ENCODE data around the gene ZNF518A. TPM values are rescaled to one million over a fixed set of nuclear protein-coding genes. Genes with fewer than 3 reads are reported as not detected.

Gene ZNF518A
- total and polyA plus RNA-seq, 2 donors (not counting 3 experiments of a cell fraction or from before 2014, with no cell fraction given) = 2.9 to 12.1 TPM

DNA sequence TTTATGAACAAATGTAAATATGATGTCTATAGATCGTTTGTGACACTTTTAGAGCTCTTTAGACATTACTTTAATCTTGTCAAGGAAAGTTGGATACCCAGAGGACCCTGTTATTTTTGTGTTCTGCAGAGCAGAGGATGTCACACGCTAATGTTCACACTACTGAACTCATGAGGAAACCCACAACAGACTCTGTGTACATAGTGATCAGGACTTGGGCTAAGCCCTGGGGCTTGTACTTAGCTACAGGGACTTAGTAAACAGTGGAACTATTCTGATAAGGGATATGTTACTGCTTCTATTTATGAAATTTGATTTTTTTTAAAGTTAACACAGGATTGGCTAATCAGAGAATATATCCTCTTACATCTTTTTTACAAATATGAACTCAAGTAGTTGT is 36.1 kb upstream of the ZNF518A start:
- ChIA-PET POLR2A (no interaction called here), CTCF (interaction anchor here (1.2 to 2.0 kb wide), 3 partner anchors 12 to 77 kb away, joined by 3 to 7 read pairs (median 3); no protein-coding TSS in a partner anchor)
- no peak overlapping the region for H3K4me3 ChIP-seq (replicated peaks in 1 of 3; ENCODE audit: insufficient read depth in 1 of 3, low read depth in 1 of 3, low read length in 3 of 3)
- H3K79me2 ChIP-seq (ENCODE audit: control insufficient read depth, insufficient read depth, low read length) = no peaks in the 10 kb centered on the region
- H3K9me3 ChIP-seq (replicated peaks; ENCODE audit: control insufficient read depth, insufficient read depth, low read length) = no peaks in the 10 kb centered on the region
- FAIRE-seq (no peak), DNase-seq (ENCODE audit: low read depth, low spot score) (no peak)
- H3K27me3 ChIP-seq (ENCODE audit: control insufficient read depth in 2 of 2, insufficient read depth in 2 of 2, low read length in 2 of 2) = peaks cover 35 to 40% of the 10 kb centered on the region in 2 experiments
- intact Hi-C loops (cut with micrococcal nuclease) (no loop called here), dilution Hi-C loops (cut with MboI; ENCODE audit: extremely low pct_ligation_motif_present, low sequenced_read_pairs) (no loop called here)
- BruUV-seq (replicated peaks) = no TSS peak
- no peak overlapping the region for H3K4me2 ChIP-seq (ENCODE audit: insufficient read depth, low read length)
- H3K4me1 ChIP-seq (ENCODE audit: control insufficient read depth, extremely low read depth, insufficient read depth, low read length) = peaks cover 4% of the 10 kb centered on the region
- H3K9ac ChIP-seq (replicated peaks; ENCODE audit: extremely low read depth, insufficient read depth, low read length) = no peak overlapping the region
- TF ChIP-seq, protein P1, sequence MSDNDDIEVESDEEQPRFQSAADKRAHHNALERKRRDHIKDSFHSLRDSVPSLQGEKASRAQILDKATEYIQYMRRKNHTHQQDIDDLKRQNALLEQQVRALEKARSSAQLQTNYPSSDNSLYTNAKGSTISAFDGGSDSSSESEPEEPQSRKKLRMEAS (IDR thresholded peaks at IDR 0.05; ENCODE audit: insufficient read depth, insufficient read length) = no peak
- no peak for TF ChIP-seq GATA2 (IDR thresholded peaks at IDR 0.05; ENCODE audit: insufficient read depth, insufficient read length, low read depth, low read length)
- no peaks in the 10 kb centered on the region for H4K20me1 ChIP-seq (replicated peaks; ENCODE audit: control insufficient read depth, extremely low read depth, insufficient read depth, low read length)
- no peaks in the 10 kb centered on the region for H3K9me1 ChIP-seq (replicated peaks; ENCODE audit: control insufficient read depth, extremely low read depth, insufficient read depth, low read length)
- no peaks in the 10 kb centered on the region for H3K36me3 ChIP-seq (ENCODE audit: control insufficient read depth in 2 of 2, extremely low read depth in 1 of 2, insufficient read depth in 2 of 2, low read length in 2 of 2)
- H3K27ac ChIP-seq (ENCODE audit: insufficient read depth, low read depth, low read length) = no peak overlapping the region
- H2AFZ ChIP-seq (ENCODE audit: low read depth, low read length) = no peak overlapping the region

DNA sequence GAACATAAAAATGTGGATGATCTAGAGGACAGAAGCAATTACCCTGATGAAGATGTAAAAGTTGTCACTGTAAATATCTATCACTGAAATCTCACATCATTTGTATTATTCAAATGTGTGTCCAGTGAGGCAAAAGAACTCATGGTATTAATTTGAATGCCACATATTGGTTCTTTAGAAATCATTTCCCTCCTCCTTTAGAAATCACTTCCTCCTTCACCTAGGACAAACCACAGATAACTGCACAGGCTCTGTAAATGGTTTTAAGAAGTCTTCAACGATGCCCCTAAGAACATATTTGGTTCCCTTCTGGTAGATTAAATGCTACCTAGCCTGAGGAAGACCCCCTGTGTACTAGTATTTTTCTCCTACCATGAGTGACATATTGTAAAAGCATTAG is 33.1 kb upstream of the ZNF518A start:
- H3K9me3 ChIP-seq (replicated peaks; ENCODE audit: control insufficient read depth, insufficient read depth, low read length) = no peaks in the 10 kb centered on the region
- ChIA-PET POLR2A (no interaction called here), CTCF (interaction anchor here (1.4 kb wide), 1 partner anchor 80 kb away, joined by 6 read pairs; no protein-coding TSS in a partner anchor)
- no TSS peak for BruUV-seq (replicated peaks)
- FAIRE-seq (no peak), DNase-seq (ENCODE audit: low read depth, low spot score) (no peak)
- no peak overlapping the region for H3K27ac ChIP-seq (ENCODE audit: insufficient read depth, low read depth, low read length)
- no peaks in the 10 kb centered on the region for H3K4me1 ChIP-seq (ENCODE audit: control insufficient read depth, extremely low read depth, insufficient read depth, low read length)
- H3K4me3 ChIP-seq (replicated peaks in 1 of 3; ENCODE audit: insufficient read depth in 1 of 3, low read depth in 1 of 3, low read length in 3 of 3) = no peak overlapping the region
- intact Hi-C loops (cut with micrococcal nuclease) (no loop called here), dilution Hi-C loops (cut with MboI; ENCODE audit: extremely low pct_ligation_motif_present, low sequenced_read_pairs) (no loop called here)
- no peaks in the 10 kb centered on the region for H3K36me3 ChIP-seq (ENCODE audit: control insufficient read depth in 2 of 2, extremely low read depth in 1 of 2, insufficient read depth in 2 of 2, low read length in 2 of 2)
- no peak overlapping the region for H3K9ac ChIP-seq (replicated peaks; ENCODE audit: extremely low read depth, insufficient read depth, low read length)
- no peaks in the 10 kb centered on the region for H3K79me2 ChIP-seq (ENCODE audit: control insufficient read depth, insufficient read depth, low read length)
- H4K20me1 ChIP-seq (replicated peaks; ENCODE audit: control insufficient read depth, extremely low read depth, insufficient read depth, low read length) = no peaks in the 10 kb centered on the region
- no peaks in the 10 kb centered on the region for H3K9me1 ChIP-seq (replicated peaks; ENCODE audit: control insufficient read depth, extremely low read depth, insufficient read depth, low read length)
- no peak overlapping the region for H2AFZ ChIP-seq (ENCODE audit: low read depth, low read length)
- H3K27me3 ChIP-seq (ENCODE audit: control insufficient read depth in 2 of 2, insufficient read depth in 2 of 2, low read length in 2 of 2) = peaks cover 40 to 43% of the 10 kb centered on the region in 2 experiments
- no peak overlapping the region for H3K4me2 ChIP-seq (ENCODE audit: insufficient read depth, low read length)
- TF ChIP-seq, protein P1 (IDR thresholded peaks at IDR 0.05; ENCODE audit: insufficient read depth, insufficient read length) = no peak
- TF ChIP-seq MYC (IDR thresholded peaks at IDR 0.05; ENCODE audit: low read depth, low read length) = no peak
- TF ChIP-seq, protein P2, sequence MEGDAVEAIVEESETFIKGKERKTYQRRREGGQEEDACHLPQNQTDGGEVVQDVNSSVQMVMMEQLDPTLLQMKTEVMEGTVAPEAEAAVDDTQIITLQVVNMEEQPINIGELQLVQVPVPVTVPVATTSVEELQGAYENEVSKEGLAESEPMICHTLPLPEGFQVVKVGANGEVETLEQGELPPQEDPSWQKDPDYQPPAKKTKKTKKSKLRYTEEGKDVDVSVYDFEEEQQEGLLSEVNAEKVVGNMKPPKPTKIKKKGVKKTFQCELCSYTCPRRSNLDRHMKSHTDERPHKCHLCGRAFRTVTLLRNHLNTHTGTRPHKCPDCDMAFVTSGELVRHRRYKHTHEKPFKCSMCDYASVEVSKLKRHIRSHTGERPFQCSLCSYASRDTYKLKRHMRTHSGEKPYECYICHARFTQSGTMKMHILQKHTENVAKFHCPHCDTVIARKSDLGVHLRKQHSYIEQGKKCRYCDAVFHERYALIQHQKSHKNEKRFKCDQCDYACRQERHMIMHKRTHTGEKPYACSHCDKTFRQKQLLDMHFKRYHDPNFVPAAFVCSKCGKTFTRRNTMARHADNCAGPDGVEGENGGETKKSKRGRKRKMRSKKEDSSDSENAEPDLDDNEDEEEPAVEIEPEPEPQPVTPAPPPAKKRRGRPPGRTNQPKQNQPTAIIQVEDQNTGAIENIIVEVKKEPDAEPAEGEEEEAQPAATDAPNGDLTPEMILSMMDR (IDR thresholded peaks at IDR 0.05; ENCODE audit: extremely low read depth in 1 of 2, insufficient read depth in 1 of 2, low read depth in 1 of 2, low read length in 2 of 2) = no peak

Data from endothelial cell of umbilical vein (primary cell).